Prostate gland (tissue), 2 donors: ENCODE data around the gene SMIM1. TPM values are rescaled to one million over a fixed set of nuclear protein-coding genes. Genes with fewer than 3 reads are reported as not detected.
A peak's percentile ranks its signal among the peaks of the same experiment; 100 is the strongest.

ENCODE experiments used
- DNase-seq: peaks from one replicate; pipeline ENCODE4 v3.0.0-alpha.2; 2019; ENCODE audit warnings: low spot score
- H3K27ac ChIP-seq, 2 donors: fragments of 200-600 bp; sonication (generic); 2 replicates each; pipeline ENCODE4 v1.5.1; 2017 to 2019
- H3K27me3 ChIP-seq: fragments of 200-600 bp; sonication (generic); replicated peaks from 2 replicates; pipeline ENCODE4 v1.5.1; 2019; ENCODE audit not compliant: insufficient read depth
- H3K36me3 ChIP-seq, 2 donors: fragments of 200-600 bp; sonication (generic); 1 replicate in 1 of 2; 2 replicates in 1 of 2; pipeline versions ENCODE4 v1.5.1 to v1.8.1; 2017 to 2019
- H3K4me1 ChIP-seq: fragments of 200-600 bp; sonication (generic); replicated peaks from 2 replicates; pipeline ENCODE4 v1.5.1; 2019
- H3K4me3 ChIP-seq, 2 donors: fragments of 200-600 bp; sonication (generic); 2 replicates each; pipeline ENCODE4 v1.5.1; 2017 to 2019
- H3K9me3 ChIP-seq: fragments of 200-600 bp; sonication (generic); 2 replicates; pipeline ENCODE4 v1.5.1; 2017
- CTCF ChIP-seq, 4 experiments: fragments of 200-600 bp in 2 of 4; fragments of 450-650 bp in 2 of 4; sonication (generic) in 2 of 4; IDR thresholded peaks; 1 replicate in 3 of 4; 2 replicates in 1 of 4; pipeline ENCODE4 v1.5.1; 2016 to 2019; ENCODE audit warnings: antibody characterized with exemption in 4 of 4, mild to moderate bottlenecking in 2 of 4, moderate library complexity in 2 of 4
- POLR2A ChIP-seq: fragments of 450-650 bp; IDR thresholded peaks from one replicate; pipeline ENCODE4 v1.6.1; 2016; ENCODE audit warnings: antibody characterized with exemption, mild to moderate bottlenecking
- POLR2AphosphoS5 ChIP-seq: sonication (generic); formaldehyde crosslinking; IDR thresholded peaks from one replicate; pipeline ENCODE4 v1.6.1; 2017; ENCODE audit warnings: antibody characterized with exemption
- WGBS: methylation state at CpG from one replicate; pipeline ENCODE4 v1.1.5; 2018; 5-methylcytosine and 5-hydroxymethylcytosine counted together
- intact Hi-C: fragments of 100-400 bp; cut with DNase I; formaldehyde crosslinking; loops from one replicate; pipeline ENCODE4 v1.14.2; 2022
- total RNA-seq, 2 donors: library from RNA; depleted of rRNA; stranded (reverse); fragments of >200 nt; gene quantifications; one replicate each; pipeline ENCODE4 v1.1.0, GENCODE V29; 2016

SMIM1 gene
- total RNA-seq, 2 donors from 2014 or later = 17.7 to 148 TPM

- DNase-seq = peak; percentile 72
- intact Hi-C loops = no loop called here
- no peaks in the 10 kb centered on the region for H3K9me3 ChIP-seq
- no peak overlapping the region for H3K4me3 ChIP-seq
- WGBS = 71% methylated on average over 21 of the region's 21 CpGs
- H3K4me1 ChIP-seq = peaks cover 3% of the 10 kb centered on the region
- no peaks in the 10 kb centered on the region for H3K27me3 ChIP-seq
- H3K27ac ChIP-seq = no peak overlapping the region
- TF ChIP-seq POLR2A (no peak), CTCF (IDR thresholded peaks at IDR 0.05) (no peak), POLR2AphosphoS5 (peak; percentile 68)
- H3K36me3 ChIP-seq = peaks cover 0 to 22% of the 10 kb centered on the region in 2 donors
Measured at GRCh38 chr1:3780901-3781300, 8.4 kb downstream of the SMIM1 start.

GRCh38 chr1:3783651-3784474, 11.3 kb downstream of the SMIM1 start:
- Histone ChIP-seq H3K27me3 (no peaks in the 10 kb centered on the region), H3K36me3 (peaks cover 4 to 22% of the 10 kb centered on the region in 2 donors), H3K9me3 (no peaks in the 10 kb centered on the region), H3K4me1 (peaks cover under 1% of the 10 kb centered on the region), H3K4me3 (no peak overlapping the region), H3K27ac (peak overlapping the region in 1 of 2 donors; percentile 31)
- WGBS = 78% methylated on average over 30 of the region's 30 CpGs
- intact Hi-C loops = no loop called here
- DNase-seq = no peak
- TF ChIP-seq POLR2AphosphoS5 (peak; percentile 33), POLR2A (no peak)

DNA sequence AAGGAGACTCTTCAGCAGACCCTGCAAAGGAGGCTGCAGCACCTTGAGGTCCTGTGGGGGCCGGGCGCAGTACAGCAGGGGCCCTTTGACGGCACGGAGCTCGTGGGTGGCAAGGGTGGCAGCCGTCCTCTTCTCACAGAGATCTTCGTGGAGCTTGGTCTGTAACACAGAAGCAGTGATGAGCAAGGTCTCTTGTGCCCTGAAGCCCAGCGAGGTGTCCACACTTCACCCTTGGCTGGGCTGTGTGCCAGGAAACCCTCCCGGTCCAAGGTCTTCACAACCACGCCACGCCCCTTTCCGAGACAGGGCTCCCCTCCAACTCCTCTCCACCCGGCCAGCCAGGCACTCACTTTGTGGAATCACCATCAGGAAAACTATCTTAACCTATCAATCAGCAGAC, 12.5 kb downstream of the SMIM1 start:
- Histone ChIP-seq H3K4me1 (peaks cover 6% of the 10 kb centered on the region), H3K9me3 (no peaks in the 10 kb centered on the region), H3K4me3 (no peak overlapping the region), H3K27ac (no peak overlapping the region), H3K36me3 (peaks cover 4 to 22% of the 10 kb centered on the region in 2 donors), H3K27me3 (no peaks in the 10 kb centered on the region)
- TF ChIP-seq POLR2A (no peak), CTCF (IDR thresholded peaks at IDR 0.05) (no peak), POLR2AphosphoS5 (no peak)
- WGBS = 79% methylated on average over 13 of the region's 13 CpGs
- intact Hi-C loops = no loop called here
- no peak for DNase-seq

- no peak overlapping the region for H3K4me3 ChIP-seq
- H3K36me3 ChIP-seq = peaks cover 4 to 22% of the 10 kb centered on the region in 2 donors
- no peak overlapping the region for H3K27ac ChIP-seq
- peaks cover 6% of the 10 kb centered on the region for H3K4me1 ChIP-seq
- TF ChIP-seq POLR2A (no peak), CTCF (IDR thresholded peaks at IDR 0.05) (peak in 2 of 4 experiments; percentile 20 to 36)
- WGBS = 68% methylated on average over 14 of the region's 14 CpGs
- intact Hi-C loops = no loop called here
- no peaks in the 10 kb centered on the region for H3K9me3 ChIP-seq
- no peak for DNase-seq
- H3K27me3 ChIP-seq = no peaks in the 10 kb centered on the region
Measured at GRCh38 chr1:3785456-3786157, 13.1 kb downstream of the SMIM1 start.

GRCh38 chr1:3786468-3787348, 14.2 kb downstream of the SMIM1 start:
- Histone ChIP-seq H3K27ac (no peak overlapping the region), H3K4me1 (peaks cover 6% of the 10 kb centered on the region), H3K36me3 (peaks cover 4 to 22% of the 10 kb centered on the region in 2 donors), H3K9me3 (no peaks in the 10 kb centered on the region), H3K27me3 (no peaks in the 10 kb centered on the region), H3K4me3 (no peak overlapping the region)
- DNase-seq = no peak
- WGBS = 92% methylated on average over 43 of the region's 45 CpGs
- intact Hi-C loops = no loop called here
- no peak for TF ChIP-seq CTCF (IDR thresholded peaks at IDR 0.05)
- no peak for TF ChIP-seq POLR2A
- TF ChIP-seq POLR2AphosphoS5 = no peak
